NT2/D1 (cell line): ENCODE data around the gene ARSJ.
"Not testable (repeated sequence)": the region's sequence is repeated elsewhere in the genome, so short reads cannot be mapped to it uniquely, and the experiment has no call there.

Experiments
- DNase-seq: peaks from one replicate; pipeline ENCODE4 v3.0.0-alpha.2; 2011; ENCODE audit warnings: low read depth, low spot score
- H3K27me3 ChIP-seq: 2 replicates; pipeline ENCODE4 v1.6.0; 2011; ENCODE audit warnings: mild to moderate bottlenecking; ENCODE audit not compliant: insufficient read length, insufficient read depth
- H3K36me3 ChIP-seq: 2 replicates; pipeline ENCODE4 v1.6.1; 2011; ENCODE audit warnings: mild to moderate bottlenecking, low read length, mixed read lengths; ENCODE audit not compliant: insufficient read depth, insufficient read length
- H3K4me1 ChIP-seq: 2 replicates; pipeline ENCODE4 v1.5.1; 2011; ENCODE audit not compliant: insufficient read depth, insufficient read length
- H3K4me3 ChIP-seq: 2 replicates; pipeline ENCODE4 v1.5.1; 2011; ENCODE audit warnings: low read depth; ENCODE audit not compliant: insufficient read length
- H3K9ac ChIP-seq: 2 replicates; pipeline ENCODE4 v1.6.0; 2011; ENCODE audit warnings: low read depth; ENCODE audit not compliant: insufficient read length
- H3K9me3 ChIP-seq: 2 replicates; pipeline ENCODE4 v1.5.1; 2011; ENCODE audit warnings: mild to moderate bottlenecking, low read length; ENCODE audit not compliant: insufficient read depth
- SUZ12 ChIP-seq: IDR thresholded peaks from 2 replicates; pipeline ENCODE4 v1.6.1; 2011; ENCODE audit not compliant: insufficient read length, insufficient read depth; ENCODE audit errors: extremely low read depth
- YY1 ChIP-seq: IDR thresholded peaks from 2 replicates; pipeline ENCODE4 v1.6.1; 2011; ENCODE audit not compliant: insufficient read length, insufficient read depth
- ZNF274 ChIP-seq: IDR thresholded peaks from 2 replicates; pipeline ENCODE4 v1.6.1; 2011; ENCODE audit warnings: mild to moderate bottlenecking, low read depth, low read length

ARSJ gene

GRCh38 chr4:114019276-114019968 is 40.0 kb upstream of the ARSJ start:
- Histone ChIP-seq H3K9ac (no peak overlapping the region), H3K4me1 (no peaks in the 10 kb centered on the region), H3K36me3 (no peaks in the 10 kb centered on the region), H3K9me3 (no peaks in the 10 kb centered on the region), H3K27me3 (no peaks in the 10 kb centered on the region), H3K4me3 (no peak overlapping the region)
- TF ChIP-seq SUZ12 (no peak), ZNF274 (no peak), YY1 (no peak)
- DNase-seq, result no peak

- Histone ChIP-seq H3K9ac (no peak overlapping the region), H3K27me3 (no peaks in the 10 kb centered on the region), H3K36me3 (no peaks in the 10 kb centered on the region), H3K4me1 (no peaks in the 10 kb centered on the region), H3K4me3 (no peak overlapping the region), H3K9me3 (no peaks in the 10 kb centered on the region)
- TF ChIP-seq YY1 (no peak), SUZ12 (no peak), ZNF274 (no peak)
- no peak for DNase-seq
These were observed 37.9 kb upstream of the ARSJ start for GRCh38 chr4:114017120-114017917.

GRCh38 chr4:114015444-114015899 is 36.0 kb upstream of the ARSJ start:
- H3K27me3 ChIP-seq, result no peaks in the 10 kb centered on the region
- no peaks in the 10 kb centered on the region for H3K4me1 ChIP-seq
- H3K4me3 ChIP-seq, result no peak overlapping the region
- TF ChIP-seq SUZ12 (no peak), YY1 (no peak), ZNF274 (no peak)
- no peaks in the 10 kb centered on the region for H3K9me3 ChIP-seq
- no peak overlapping the region for H3K9ac ChIP-seq
- H3K36me3 ChIP-seq, result no peaks in the 10 kb centered on the region
- DNase-seq, result no peak

DNA sequence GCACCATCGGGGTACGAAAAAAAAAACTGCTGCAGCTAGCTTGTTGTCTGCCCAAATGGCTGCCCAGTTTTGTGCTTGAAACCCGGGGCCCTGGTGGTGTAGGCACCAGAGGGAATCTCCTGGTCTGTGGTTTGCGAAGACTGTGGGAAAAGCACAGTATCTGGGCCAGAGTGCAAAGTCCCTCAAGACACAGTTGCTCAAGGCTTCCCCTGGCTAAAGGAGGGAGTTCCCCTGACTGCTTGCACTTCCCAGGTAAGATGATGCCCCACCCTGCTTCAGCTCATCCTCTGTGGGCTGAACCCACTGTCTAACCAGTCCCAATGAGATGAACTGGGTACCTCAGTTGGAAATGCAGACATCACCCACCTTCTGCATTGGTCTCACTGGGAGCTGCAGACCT is 33.8 kb upstream of the ARSJ start:
- not testable (repeated sequence) for H3K27me3 ChIP-seq, H3K4me3 ChIP-seq, H3K4me1 ChIP-seq, H3K36me3 ChIP-seq, H3K9me3 ChIP-seq, DNase-seq, H3K9ac ChIP-seq

DNA sequence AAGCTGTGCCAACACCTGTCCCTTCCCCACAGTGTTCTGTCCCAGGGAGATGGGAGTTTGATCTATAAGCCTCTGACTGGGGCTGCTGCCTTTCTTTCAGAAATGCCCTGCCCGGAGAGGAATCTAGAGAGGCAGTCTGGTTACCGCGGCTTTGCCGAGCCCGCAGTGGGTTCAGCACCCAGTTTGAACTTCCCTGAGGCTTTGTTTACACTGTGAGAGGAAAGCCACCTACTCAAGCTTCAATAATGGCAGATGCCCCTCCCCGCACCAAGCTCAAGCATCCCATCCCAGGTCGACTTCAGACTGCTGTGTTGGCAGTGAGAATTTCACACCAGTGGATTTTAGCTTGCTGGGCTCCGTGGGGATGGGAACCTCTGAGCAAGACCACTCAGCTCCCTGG is 33.3 kb upstream of the ARSJ start:
- Histone ChIP-seq H3K27me3 (no peaks in the 10 kb centered on the region), H3K4me1 (no peaks in the 10 kb centered on the region), H3K4me3 (no peak overlapping the region), H3K9ac (no peak overlapping the region), H3K36me3 (no peaks in the 10 kb centered on the region), H3K9me3 (no peaks in the 10 kb centered on the region)
- DNase-seq, result no peak
- no peak for TF ChIP-seq YY1
- no peak for TF ChIP-seq SUZ12
- no peak for TF ChIP-seq ZNF274

GRCh38 chr4:114005569-114006442 is 26.4 kb upstream of the ARSJ start:
- no peaks in the 10 kb centered on the region for H3K36me3 ChIP-seq
- no peak for DNase-seq
- H3K27me3 ChIP-seq, result no peaks in the 10 kb centered on the region
- TF ChIP-seq YY1, result no peak
- no peak for TF ChIP-seq ZNF274
- no peak for TF ChIP-seq SUZ12
- no peaks in the 10 kb centered on the region for H3K9me3 ChIP-seq
- no peak overlapping the region for H3K4me3 ChIP-seq
- no peak overlapping the region for H3K9ac ChIP-seq
- no peaks in the 10 kb centered on the region for H3K4me1 ChIP-seq

DNA sequence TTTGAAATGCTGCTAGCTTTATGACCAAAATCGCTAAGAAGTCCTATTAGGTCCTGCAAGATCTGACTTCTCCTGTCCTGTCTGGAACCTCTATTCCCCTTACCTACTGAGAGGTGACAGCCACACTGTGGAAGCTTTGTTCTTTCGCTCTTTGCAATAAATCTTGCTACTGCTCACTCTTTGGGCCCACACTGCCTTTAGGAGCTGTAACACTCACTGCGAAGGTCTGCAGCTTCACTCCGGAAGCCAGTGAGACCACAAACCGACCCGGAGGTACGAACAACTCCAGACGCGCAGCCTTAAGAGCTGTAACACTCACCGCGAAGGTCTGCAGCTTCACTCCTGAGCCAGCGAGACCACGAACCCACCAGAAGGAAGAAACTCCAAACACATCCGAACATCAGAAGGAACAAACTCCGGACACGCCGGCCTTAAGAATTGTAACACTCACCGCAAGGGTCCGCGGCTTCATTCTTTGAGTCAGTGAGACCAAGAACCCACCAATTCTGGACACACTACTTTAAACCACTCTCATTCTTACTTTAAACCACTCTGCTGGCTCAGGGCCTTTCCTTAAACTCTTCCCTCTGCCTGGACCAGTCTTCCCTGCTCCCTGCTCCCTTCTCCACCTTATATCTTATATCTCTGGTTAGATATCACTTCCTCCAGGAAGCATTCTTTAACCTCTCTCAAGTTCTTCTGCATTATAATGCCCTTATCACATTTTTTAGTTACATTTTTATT is 25.2 kb upstream of the ARSJ start:
- not testable (repeated sequence) for H3K4me1 ChIP-seq, H3K4me3 ChIP-seq, H3K9ac ChIP-seq, H3K36me3 ChIP-seq, DNase-seq, H3K9me3 ChIP-seq, H3K27me3 ChIP-seq
